SK-N-SH treated with all-trans-retinoic acid at 6 μM for 48 hours (cell line): ENCODE results near the gene HEATR1.

Source experiments
- ATAC-seq: fragments of 200-7000 bp; cut with Tn5 transposase; 3 replicates; pipeline ENCODE4 v1.9.1; 2020; ENCODE audit warnings: mild to moderate bottlenecking, moderate library complexity
- ARNTL ChIP-seq: fragments of 450-650 bp; formaldehyde crosslinking; IDR thresholded peaks from 2 replicates; pipeline ENCODE4 v1.5.0; 2020; ENCODE audit warnings: low read depth, mild to moderate bottlenecking, moderate library complexity, borderline replicate concordance
- BACH2 ChIP-seq: fragments of 250-450 bp; sonication (Bioruptor Pico); IDR thresholded peaks from 2 replicates; pipeline ENCODE4 v1.9.0; 2021; ENCODE audit warnings: mild to moderate bottlenecking, borderline replicate concordance
- CREB5 ChIP-seq: fragments of 250-450 bp; sonication (Bioruptor Pico); IDR thresholded peaks from 2 replicates; pipeline ENCODE4 v1.5.1; 2020; ENCODE audit warnings: low read depth, mild to moderate bottlenecking, moderate library complexity
- CSDC2 ChIP-seq: fragments of 250-450 bp; sonication (Bioruptor Pico); IDR thresholded peaks from 2 replicates; pipeline ENCODE4 v1.5.0; 2020; ENCODE audit warnings: mild to moderate bottlenecking, moderate library complexity
- CSRNP3 ChIP-seq: fragments of 250-450 bp; sonication (Bioruptor Pico); IDR thresholded peaks from 2 replicates; pipeline ENCODE4 v1.5.1; 2021; ENCODE audit warnings: mild to moderate bottlenecking, moderate library complexity
- GLIS3 ChIP-seq: fragments of 250-450 bp; sonication (Bioruptor Pico); IDR thresholded peaks from 2 replicates; pipeline ENCODE4 v1.5.0; 2020; ENCODE audit warnings: mild to moderate bottlenecking, moderate library complexity
- ISL1 ChIP-seq: fragments of 250-450 bp; sonication (Bioruptor Pico); IDR thresholded peaks from 2 replicates; pipeline ENCODE4 v2.1.2; 2022; ENCODE audit warnings: mild to moderate bottlenecking, moderate library complexity
- OSR1 ChIP-seq: fragments of 250-450 bp; sonication (Bioruptor Pico); IDR thresholded peaks from 2 replicates; pipeline ENCODE4 v1.8.0; 2022; ENCODE audit warnings: moderate library complexity, mild to moderate bottlenecking, inconsistent platforms
- PATZ1 ChIP-seq: fragments of 250-450 bp; sonication (Bioruptor Pico); IDR thresholded peaks from 2 replicates; pipeline ENCODE4 v1.8.0; 2020; ENCODE audit warnings: mild to moderate bottlenecking, moderate library complexity, borderline replicate concordance
- PPARA ChIP-seq: fragments of 250-450 bp; sonication (Bioruptor Pico); IDR thresholded peaks from 2 replicates; pipeline ENCODE4 v1.5.0; 2020; ENCODE audit warnings: mild to moderate bottlenecking, borderline replicate concordance
- RARB ChIP-seq: fragments of 250-450 bp; sonication (Bioruptor Pico); IDR thresholded peaks from 2 replicates; pipeline ENCODE4 v1.8.0; 2021; ENCODE audit warnings: mild to moderate bottlenecking, moderate library complexity
- SNAI2 ChIP-seq: fragments of 250-450 bp; sonication (Bioruptor Pico); IDR thresholded peaks from 2 replicates; pipeline ENCODE4 v1.5.0; 2020; ENCODE audit warnings: mild to moderate bottlenecking, moderate library complexity
- TCF4 ChIP-seq: fragments of 250-450 bp; sonication (Bioruptor Pico); IDR thresholded peaks from 2 replicates; pipeline ENCODE4 v1.8.0; 2021; ENCODE audit warnings: mild to moderate bottlenecking, moderate library complexity, borderline replicate concordance
- TOX ChIP-seq: fragments of 250-450 bp; sonication (Bioruptor Pico); IDR thresholded peaks from 2 replicates; pipeline ENCODE4 v1.8.0; 2021; ENCODE audit warnings: mild to moderate bottlenecking, moderate library complexity, borderline replicate concordance
- TSHZ2 ChIP-seq: fragments of 250-450 bp; sonication (Bioruptor Pico); IDR thresholded peaks from 2 replicates; pipeline ENCODE4 v1.5.0; 2020; ENCODE audit warnings: mild to moderate bottlenecking, moderate library complexity
- ZC3H10 ChIP-seq: fragments of 250-450 bp; sonication (Bioruptor Pico); IDR thresholded peaks from 2 replicates; pipeline ENCODE4 v1.5.1; 2021; ENCODE audit warnings: mild to moderate bottlenecking, moderate library complexity
- ZFP3 ChIP-seq: fragments of 250-450 bp; sonication (Bioruptor Pico); IDR thresholded peaks from 2 replicates; pipeline ENCODE4 v1.5.0; 2020; ENCODE audit warnings: mild to moderate bottlenecking, moderate library complexity
- ZFP30 ChIP-seq: fragments of 450-650 bp; formaldehyde crosslinking; IDR thresholded peaks from 2 replicates; pipeline ENCODE4 v1.5.0; 2022; ENCODE audit warnings: mild to moderate bottlenecking, moderate library complexity
- ZNF565 ChIP-seq: fragments of 450-650 bp; formaldehyde crosslinking; conservative IDR thresholded peaks from 2 replicates; pipeline ENCODE4 v1.5.0; 2020; ENCODE audit warnings: low read depth, mild to moderate bottlenecking, moderate library complexity
- ZNF70 ChIP-seq: fragments of 450-650 bp; formaldehyde crosslinking; IDR thresholded peaks from 2 replicates; pipeline ENCODE4 v1.5.0; 2020; ENCODE audit warnings: mild to moderate bottlenecking, moderate library complexity
- ZNF8 ChIP-seq: fragments of 450-650 bp; formaldehyde crosslinking; IDR thresholded peaks from 2 replicates; pipeline ENCODE4 v1.5.0; 2020; ENCODE audit warnings: mild to moderate bottlenecking, moderate library complexity

Gene HEATR1

GRCh38 chr1:236548452-236548851, 55.9 kb downstream of the HEATR1 start:
- ATAC-seq: no peak
- TF ChIP-seq GLIS3 (CRISPR knock-in tag) (no peak), CSDC2 (CRISPR knock-in tag) (no peak), SNAI2 (no peak), ZNF565 (CRISPR knock-in tag) (no peak), ZFP30 (no peak), CREB5 (no peak), TSHZ2 (no peak), ZNF70 (no peak), CSRNP3 (no peak), ARNTL (CRISPR knock-in tag) (no peak), PPARA (CRISPR knock-in tag) (no peak), ZNF8 (CRISPR knock-in tag) (no peak), TCF4 (CRISPR knock-in tag) (no peak), TOX (no peak), OSR1 (CRISPR knock-in tag) (no peak), PATZ1 (CRISPR knock-in tag) (no peak), ISL1 (CRISPR knock-in tag) (no peak), ZFP3 (no peak)

GRCh38 chr1:236545621-236546169, 58.6 kb downstream of the HEATR1 start:
- no peak for TF ChIP-seq TCF4 (CRISPR knock-in tag)
- TF ChIP-seq CSRNP3: no peak
- no peak for TF ChIP-seq ZNF70
- TF ChIP-seq ZC3H10 (CRISPR knock-in tag): no peak
- TF ChIP-seq ZFP30: no peak
- TF ChIP-seq TOX: no peak
- TF ChIP-seq ISL1 (CRISPR knock-in tag): no peak
- TF ChIP-seq TSHZ2: no peak
- TF ChIP-seq ZFP3: no peak
- TF ChIP-seq ARNTL (CRISPR knock-in tag): no peak
- TF ChIP-seq SNAI2: no peak
- no peak for TF ChIP-seq PPARA (CRISPR knock-in tag)
- TF ChIP-seq BACH2 (CRISPR knock-in tag): no peak
- no peak for TF ChIP-seq GLIS3 (CRISPR knock-in tag)
- TF ChIP-seq RARB (CRISPR knock-in tag): no peak
- no peak for TF ChIP-seq CREB5
- TF ChIP-seq ZNF8 (CRISPR knock-in tag): no peak
- TF ChIP-seq CSDC2 (CRISPR knock-in tag): no peak
- no peak for TF ChIP-seq OSR1 (CRISPR knock-in tag)
- no peak for ATAC-seq
